GM12878 (cell line): ENCODE data around the gene C16orf96. TPM values are rescaled to one million over a fixed set of nuclear protein-coding genes. Genes with fewer than 3 reads are reported as not detected.
A peak's percentile ranks its signal among the peaks of the same experiment; 100 is the strongest.

ENCODE experiments used
- ATAC-seq: fragments of 200-7000 bp; cut with Tn5 transposase; 3 replicates; pipeline ENCODE4 v1.9.1; 2020; ENCODE audit warnings: mild to moderate bottlenecking, moderate library complexity
- BruUV-seq: library from RNA; stranded (reverse); fragments of 400-500 nt; replicated peaks from 2 replicates; lab custom pipeline; 2021; lab: Mats Ljungman, UMichigan
- CTCF ChIA-PET: fragments of 300-600 bp; sonication (Branson Sonifier 250); formaldehyde crosslinking; extraction: SDS; loops from one replicate; lab custom pipeline; 2021; ENCODE audit warnings: inconsistent platforms; lab: Yijun Ruan, JAX
- POLR2A ChIA-PET: fragments of 350-600 bp; formaldehyde crosslinking; extraction: SDS; loops from one replicate; lab custom pipeline; 2021; ENCODE audit warnings: inconsistent platforms; lab: Charles Lee
- RAD21 ChIA-PET: fragments of 300-600 bp; sonication (Branson Sonifier 250); formaldehyde crosslinking; loops from one replicate; lab custom pipeline; 2023; ENCODE audit warnings: antibody characterized with exemption; ENCODE audit not compliant: unreplicated experiment; lab: Charles Lee
- SMC1A ChIA-PET: fragments of 300-600 bp; sonication (Branson Sonifier 250); formaldehyde crosslinking; loops from one replicate; lab custom pipeline; 2023; ENCODE audit not compliant: unreplicated experiment, uncharacterized antibody; lab: Charles Lee
- DNase-seq: peaks from one replicate; pipeline ENCODE4 v3.0.0-alpha.2; 2011; ENCODE audit warnings: low read depth, low spot score
- FAIRE-seq: peaks from 3 replicates; lab custom pipeline; 2011; peaks lifted over from hg19 to GRCh38; lab: Jason Lieb, UNC
- H2AFZ ChIP-seq: 2 replicates; pipeline ENCODE4 v1.6.0; 2011; ENCODE audit warnings: low read depth, low read length, control low read depth; ENCODE audit not compliant: control insufficient read depth
- H3K27ac ChIP-seq: 2 replicates; pipeline ENCODE4 v1.5.1; 2011; ENCODE audit warnings: control low read depth; ENCODE audit not compliant: control insufficient read depth, insufficient read depth
- H3K27me3 ChIP-seq, 2 experiments: replicated peaks in 1 of 2; 2 replicates each; pipeline versions ENCODE4 v1.6.0 to v1.6.1; 2011; ENCODE audit warnings: low read length in 1 of 2; ENCODE audit not compliant: control insufficient read depth in 2 of 2, insufficient read depth in 2 of 2
- H3K36me3 ChIP-seq, 2 experiments: 2 replicates each; pipeline ENCODE4 v1.5.1; 2011; ENCODE audit warnings: low read length in 1 of 2; ENCODE audit not compliant: control insufficient read depth in 2 of 2, insufficient read depth in 2 of 2
- H3K4me1 ChIP-seq: 2 replicates; pipeline ENCODE4 v1.6.1; 2011; ENCODE audit warnings: mild to moderate bottlenecking, low read length, moderate library complexity, mixed read lengths; ENCODE audit not compliant: control insufficient read depth, insufficient read depth
- H3K4me2 ChIP-seq: 2 replicates; pipeline ENCODE4 v1.6.0; 2011; ENCODE audit warnings: control low read depth; ENCODE audit not compliant: control insufficient read depth, insufficient read depth
- H3K4me3 ChIP-seq: fragments of 200-600 bp; sonication (generic); 2 replicates; pipeline ENCODE4 v1.5.1; 2016
- H3K79me2 ChIP-seq: 2 replicates; pipeline ENCODE4 v1.6.0; 2011; ENCODE audit warnings: low read length; ENCODE audit not compliant: control insufficient read depth, insufficient read depth
- H3K9ac ChIP-seq: 2 replicates; pipeline ENCODE4 v1.8.0; 2011; ENCODE audit warnings: low read length, control low read depth, mixed read lengths; ENCODE audit not compliant: control insufficient read depth, insufficient read depth
- H3K9me3 ChIP-seq: replicated peaks from 3 replicates; pipeline ENCODE4 v1.5.1; 2011; ENCODE audit warnings: mild to moderate bottlenecking, low read length; ENCODE audit not compliant: control insufficient read depth, insufficient read depth
- H4K20me1 ChIP-seq: 2 replicates; pipeline ENCODE4 v1.6.0; 2011; ENCODE audit not compliant: control insufficient read depth, insufficient read depth
- ASH2L ChIP-seq: fragments of 300-600, 200-600 bp; sonication (generic); IDR thresholded peaks from 2 replicates; pipeline ENCODE4 v1.6.1; 2017; ENCODE audit warnings: low read depth, mild to moderate bottlenecking, borderline replicate concordance
- CEBPB ChIP-seq, 2 experiments: fragments of 150-350 bp in 1 of 2; IDR thresholded peaks; 2 replicates each; pipeline ENCODE4 v1.6.1; 2012 to 2014; ENCODE audit warnings: low read depth in 2 of 2, low read length in 2 of 2, borderline replicate concordance in 1 of 2, inconsistent platforms in 1 of 2
- CTCF ChIP-seq, 3 experiments: IDR thresholded peaks in 2 of 3; conservative IDR thresholded peaks in 1 of 3; 2 replicates each; pipeline ENCODE4 v1.5.1; 2011; ENCODE audit warnings: low read depth in 3 of 3, low read length in 3 of 3, mild to moderate bottlenecking in 3 of 3, control low read depth in 2 of 3, moderate library complexity in 2 of 3, inconsistent platforms in 1 of 3, mixed read lengths in 1 of 3; ENCODE audit not compliant: control insufficient read depth in 2 of 3, insufficient read depth in 1 of 3; ENCODE audit errors: extremely low read depth in 1 of 3
- CUX1 ChIP-seq: IDR thresholded peaks from 2 replicates; pipeline ENCODE4 v1.6.1; 2012; ENCODE audit warnings: improper control_type of control experiment, low read depth, low read length; ENCODE audit not compliant: insufficient replicate concordance
- EGR1 ChIP-seq, 2 experiments: IDR thresholded peaks; 1 replicate in 1 of 2; 2 replicates in 1 of 2; pipeline ENCODE4 v1.6.1; 2011 to 2012; ENCODE audit warnings: low read depth in 2 of 2, low read length in 2 of 2, borderline replicate concordance in 1 of 2, mild to moderate bottlenecking in 1 of 2, moderate library complexity in 1 of 2
- NKRF ChIP-seq: fragments of 450-650 bp; conservative IDR thresholded peaks from 2 replicates; pipeline ENCODE4 v1.6.1; 2017; ENCODE audit warnings: mild to moderate bottlenecking, moderate library complexity
- USF1 ChIP-seq: IDR thresholded peaks from 2 replicates; pipeline ENCODE4 v1.6.1; 2011; ENCODE audit warnings: borderline replicate concordance, low read depth, mild to moderate bottlenecking, moderate library complexity, mixed read lengths, low read length; ENCODE audit not compliant: insufficient read depth; ENCODE audit errors: extremely low read length
- whole genome bisulfite sequencing: methylation state at CpG from one replicate; pipeline ENCODE4 v1.1.6; 2016; ENCODE audit warnings: low lambda C conversion rate; ENCODE audit not compliant: insufficient replicate concordance, insufficient coverage; ENCODE audit errors: missing lambda C conversion rate; 5-methylcytosine and 5-hydroxymethylcytosine counted together
- in situ Hi-C: fragments of 300-500 bp; cut with MboI; formaldehyde crosslinking; loops from 9 replicates; pipeline ENCODE4 v1.14.3; 2018; ENCODE audit warnings: mixed read lengths
- intact Hi-C: fragments of 100-400 bp; cut with micrococcal nuclease; formaldehyde crosslinking; loops from one replicate; pipeline ENCODE4 v1.14.2; 2022; ENCODE audit not compliant: unreplicated experiment
- polyA plus RNA-seq, 11 experiments: library from polyadenylated mRNA; depleted of rRNA in 4 of 11; unstranded in 6 of 11; stranded (reverse) in 5 of 11; fragments of >200 nt; fragmentation: Nextera tagmentation in 4 of 11; fragmentation: Illumina TruSeq in 1 of 11; extraction: Ambion mirVana in 4 of 11; extraction: Trizol in 1 of 11; gene quantifications; 1 replicate in 1 of 11; 2 replicates in 10 of 11; pipeline versions ENCODE4 v1.2.1 to v1.2.3, GENCODE V29; 2011 to 2016; ENCODE audit warnings: inconsistent platforms in 2 of 11, missing spikeins in 2 of 11, low read depth in 1 of 11
- total RNA-seq, 4 experiments: library from RNA; depleted of rRNA in 3 of 4; stranded (reverse); fragments of >200 nt in 3 of 4; fragmentation: Illumina TruSeq in 1 of 4; extraction: Trizol in 1 of 4; gene quantifications; 2 replicates each; pipeline versions ENCODE4 v1.2.1 to v1.2.3, GENCODE V29; 2013 to 2021

Gene C16orf96
- total and polyA plus RNA-seq, 10 of the 15 experiments (the other 5 are each of a cell fraction or from before 2014, with no cell fraction given), result 0.01 to 0.08 (median 0.01) TPM; not detected in 7

- 40% methylated on average over 16 of the region's 16 CpGs for WGBS
- Histone ChIP-seq H3K9ac (peak overlapping the region; percentile 40; the same call in 1 of the 2 replicates), H3K79me2 (no peaks in the 10 kb centered on the region; the same call in 1 of the 2 replicates), H3K4me3 (no peak overlapping the region; the same call in 1 of the 2 replicates), H4K20me1 (no peaks in the 10 kb centered on the region), H3K4me2 (peak overlapping the region; percentile 60), H3K27me3 (no peaks in the 10 kb centered on the region), H3K4me1 (peaks cover 18% of the 10 kb centered on the region), H3K36me3 (peaks cover 0 to 4% of the 10 kb centered on the region in 2 experiments; a peak in 2 of 4 replicates), H2AFZ (peak overlapping the region; percentile 67), H3K27ac (peak overlapping the region; percentile 45), H3K9me3 (no peaks in the 10 kb centered on the region)
- intact Hi-C loops (no loop called here), in situ Hi-C loops (loop anchor here (10.0 kb wide), 1 partner anchor 65 kb away; no protein-coding TSS in a partner anchor)
- RAD21 ChIA-PET, result no interaction called here
- CTCF ChIA-PET, result interaction anchor here (1.0 to 2.1 kb wide), 4 partner anchors 14 to 87 kb away, joined by 3 to 5 read pairs (median 4); no protein-coding TSS in a partner anchor
- peak; percentile 83 for ATAC-seq
- FAIRE-seq, result no peak
- peak; percentile 23 for DNase-seq
- no TSS peak for BruUV-seq
- POLR2A ChIA-PET, result interaction anchor here (2.3 kb wide), 1 partner anchor 14 kb away, joined by 6 read pairs; no protein-coding TSS in a partner anchor
- SMC1A ChIA-PET, result interaction anchor here (0.7 to 1.6 kb wide), 2 partner anchors 11 to 14 kb away, joined by 3 read pairs; no protein-coding TSS in a partner anchor
- TF ChIP-seq CUX1, result no peak
- TF ChIP-seq NKRF, result no peak
- no peak for TF ChIP-seq ASH2L
- TF ChIP-seq CTCF (IDR thresholded peaks at IDR 0.05 in 2 of 3, conservative IDR thresholded peaks at IDR 0.05 in 1 of 3; ENCODE audit: control insufficient read depth in 2 of 3, extremely low read depth in 1 of 3, insufficient read depth in 1 of 3, low read depth in 3 of 3, low read length in 3 of 3), result peak in 1 of 3 experiments; percentile 20; a peak in 1 of 6 replicates
- TF ChIP-seq EGR1 (IDR thresholded peaks at IDR 0.05; ENCODE audit: borderline replicate concordance in 1 of 2, low read depth in 2 of 2, low read length in 2 of 2), result no peak
- peak; percentile 37 for TF ChIP-seq USF1
- TF ChIP-seq CEBPB (IDR thresholded peaks at IDR 0.05; ENCODE audit: borderline replicate concordance in 1 of 2, low read depth in 2 of 2, low read length in 2 of 2), result no peak
Observed at GRCh38 chr16:4529085-4530060, 26.8 kb upstream of the C16orf96 start.
